ENCODE data around the gene HAAO. TPM values are rescaled to one million over a fixed set of nuclear protein-coding genes. Genes with fewer than 3 reads are reported as not detected.

HAAO gene
- total and polyA plus RNA-seq, 11 donors, result 1.3 to 10.6 (median 2.2) TPM

GRCh38 chr2:42721898-42722297 lies 70.5 kb downstream of the HAAO start:
- WGBS, 4 donors, result 87 to 95% (median 92%) methylated on average over 2 of the region's 2 CpGs
- Histone ChIP-seq H3K4me3 (no peak overlapping the region), H3K27me3 (no peaks in the 10 kb centered on the region), H3K27ac (no peak overlapping the region), H3K9me3 (no peaks in the 10 kb centered on the region), H3K4me1 (peaks cover 0 to 21% (median 4%) of the 10 kb centered on the region in 12 donors), H3K36me3 (peaks cover 0 to 8% (median 0%) of the 10 kb centered on the region in 9 donors)
- TF ChIP-seq, protein P1, sequence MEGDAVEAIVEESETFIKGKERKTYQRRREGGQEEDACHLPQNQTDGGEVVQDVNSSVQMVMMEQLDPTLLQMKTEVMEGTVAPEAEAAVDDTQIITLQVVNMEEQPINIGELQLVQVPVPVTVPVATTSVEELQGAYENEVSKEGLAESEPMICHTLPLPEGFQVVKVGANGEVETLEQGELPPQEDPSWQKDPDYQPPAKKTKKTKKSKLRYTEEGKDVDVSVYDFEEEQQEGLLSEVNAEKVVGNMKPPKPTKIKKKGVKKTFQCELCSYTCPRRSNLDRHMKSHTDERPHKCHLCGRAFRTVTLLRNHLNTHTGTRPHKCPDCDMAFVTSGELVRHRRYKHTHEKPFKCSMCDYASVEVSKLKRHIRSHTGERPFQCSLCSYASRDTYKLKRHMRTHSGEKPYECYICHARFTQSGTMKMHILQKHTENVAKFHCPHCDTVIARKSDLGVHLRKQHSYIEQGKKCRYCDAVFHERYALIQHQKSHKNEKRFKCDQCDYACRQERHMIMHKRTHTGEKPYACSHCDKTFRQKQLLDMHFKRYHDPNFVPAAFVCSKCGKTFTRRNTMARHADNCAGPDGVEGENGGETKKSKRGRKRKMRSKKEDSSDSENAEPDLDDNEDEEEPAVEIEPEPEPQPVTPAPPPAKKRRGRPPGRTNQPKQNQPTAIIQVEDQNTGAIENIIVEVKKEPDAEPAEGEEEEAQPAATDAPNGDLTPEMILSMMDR (IDR thresholded peaks at IDR 0.05), result no peak
- no peak for TF ChIP-seq POLR2A (IDR thresholded peaks at IDR 0.05)
- DNase-seq (no peak), ATAC-seq (no peak)
- intact Hi-C loops (cut with DNase I), result no loop called here

Other genes starting within 250 kb of the HAAO start
- 10 to 100 TPM; 15.3 to 31.8 (median 26.4) TPM for gene MTA3, start 224.0 kb downstream of the HAAO start, total RNA-seq
- gene MTA3, start 224.0 kb downstream of the HAAO start, polyA plus RNA-seq, result 10 to 100 TPM; 11.9 to 20.9 TPM
- gene OXER1, start 28.4 kb downstream of the HAAO start, total RNA-seq, result 1 to 10 TPM in 1 of 9 donors, under 1 TPM in 6, not detected in 2; 0.28 to 2.2 (median 0.48) TPM
- under 1 TPM; 0.22 to 0.53 TPM for gene OXER1, start 28.4 kb downstream of the HAAO start, polyA plus RNA-seq